Neural progenitor cell (in vitro differentiated cells): ENCODE measurements around the gene POLR3F. TPM values are rescaled to one million over a fixed set of nuclear protein-coding genes. Genes with fewer than 3 reads are reported as not detected.

Experiments
- DNase-seq: peaks from one replicate; pipeline ENCODE4 v3.0.0-alpha.2; 2016; ENCODE audit warnings: low spot score
- H2AFZ ChIP-seq: fragments of 200-600 bp; sonication (generic); replicated peaks from 2 replicates; pipeline ENCODE4 v1.6.1; 2016; ENCODE audit warnings: antibody characterized with exemption
- H3F3A ChIP-seq: fragments of 200-600 bp; sonication (generic); 2 replicates; pipeline ENCODE4 v1.6.1; 2016; ENCODE audit warnings: antibody characterized with exemption, low read depth
- H3K27ac ChIP-seq: fragments of 200-600 bp; sonication (generic); 2 replicates; pipeline ENCODE4 v1.5.1; 2016; ENCODE audit warnings: mild to moderate bottlenecking
- H3K27me3 ChIP-seq: fragments of 200-600 bp; sonication (generic); 2 replicates; pipeline ENCODE4 v1.6.1; 2016; ENCODE audit warnings: mild to moderate bottlenecking, moderate library complexity
- H3K36me3 ChIP-seq: fragments of 200-600 bp; sonication (generic); 2 replicates; pipeline ENCODE4 v1.5.1; 2016
- H3K4me1 ChIP-seq: fragments of 200-600 bp; sonication (generic); 2 replicates; pipeline ENCODE4 v1.6.1; 2016; ENCODE audit warnings: mixed run types
- H3K4me2 ChIP-seq: fragments of 200-600 bp; sonication (generic); 2 replicates; pipeline ENCODE4 v1.6.1; 2016
- H3K4me3 ChIP-seq: fragments of 200-600 bp; sonication (generic); 2 replicates; pipeline ENCODE4 v1.5.1; 2016
- H3K79me2 ChIP-seq: fragments of 200-600 bp; sonication (generic); 2 replicates; pipeline ENCODE4 v1.6.1; 2016; ENCODE audit warnings: low read depth
- H3K9ac ChIP-seq: fragments of 200-600 bp; sonication (generic); 2 replicates; pipeline ENCODE4 v1.6.1; 2016
- H3K9me3 ChIP-seq: fragments of 200-600 bp; sonication (generic); 2 replicates; pipeline ENCODE4 v1.5.1; 2016; ENCODE audit warnings: low read depth
- H4K20me1 ChIP-seq: fragments of 200-600 bp; sonication (generic); 2 replicates; pipeline ENCODE4 v1.6.1; 2016; ENCODE audit warnings: low read depth
- H3K27ac Mint-ChIP-seq: 3 replicates; pipeline ENCODE4 v1.8.0; 2021; ENCODE audit warnings: mixed read lengths
- H3K27me3 Mint-ChIP-seq: 2 replicates; pipeline ENCODE4 v1.8.0; 2022; ENCODE audit warnings: low read depth, mild to moderate bottlenecking, inconsistent platforms, moderate library complexity, mixed read lengths; ENCODE audit not compliant: insufficient read depth
- H3K36me3 Mint-ChIP-seq: 3 replicates; pipeline ENCODE4 v1.8.0; 2021; ENCODE audit warnings: mixed read lengths
- H3K4me1 Mint-ChIP-seq: 3 replicates; pipeline ENCODE4 v1.8.0; 2021; ENCODE audit warnings: mixed read lengths
- H3K4me3 Mint-ChIP-seq: 3 replicates; pipeline ENCODE4 v1.8.0; 2021; ENCODE audit warnings: mild to moderate bottlenecking, moderate library complexity, mixed read lengths
- H3K9me3 Mint-ChIP-seq: 3 replicates; pipeline ENCODE4 v1.8.0; 2020; ENCODE audit warnings: mixed read lengths
- EZH2 ChIP-seq: fragments of 200-600 bp; sonication (generic); IDR thresholded peaks from 2 replicates; pipeline ENCODE4 v1.6.1; 2017; ENCODE audit warnings: antibody characterized with exemption, mild to moderate bottlenecking, moderate library complexity
- EZH2phosphoT487 ChIP-seq: fragments of 200-600 bp; sonication (generic); IDR thresholded peaks from 2 replicates; pipeline ENCODE4 v1.6.1; 2017; ENCODE audit warnings: antibody characterized with exemption
- total RNA-seq: library from RNA; depleted of rRNA; stranded (reverse); fragments of >200 nt; gene quantifications from 2 replicates; pipeline ENCODE4 v1.2.3, GENCODE V29; 2015; ENCODE audit warnings: low replicate concordance
- TF ChIP-seq, protein P1 (sequence below): fragments of 200-600 bp; sonication (generic); IDR thresholded peaks from 2 replicates; pipeline ENCODE4 v1.5.1; 2017; ENCODE audit warnings: antibody characterized with exemption, mild to moderate bottlenecking

Gene POLR3F
- total RNA-seq, 1 donor from 2014 or later, result 28.5 TPM

DNA sequence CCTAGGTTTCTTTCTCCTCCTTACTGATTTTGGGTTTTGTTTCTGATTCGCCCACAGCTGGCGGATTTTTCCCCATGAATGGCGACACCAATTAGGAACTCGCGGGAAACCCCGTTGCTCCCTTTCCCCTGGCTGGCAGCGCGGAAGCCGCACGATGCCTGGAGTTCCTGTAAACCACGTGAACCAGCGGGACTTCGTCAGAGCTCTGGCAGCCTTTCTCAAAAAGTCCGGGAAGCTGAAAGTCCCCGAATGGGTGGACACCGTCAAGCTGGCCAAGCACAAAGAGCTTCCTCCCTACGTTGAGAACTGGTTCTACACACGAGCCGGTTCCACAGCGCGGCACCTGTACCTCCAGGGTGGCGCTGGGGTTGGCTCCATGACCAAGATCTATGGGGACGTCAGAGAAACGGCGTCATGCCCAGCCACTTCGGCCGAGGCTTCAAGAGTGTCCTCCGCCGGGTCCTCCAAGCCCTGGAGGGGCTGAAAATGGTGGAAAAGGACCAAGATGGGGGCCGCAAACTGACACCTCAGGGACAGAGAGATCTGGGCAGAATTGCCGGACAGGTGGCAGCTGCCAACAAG, 37.4 kb downstream of the POLR3F start:
- Mint-ChIP-seq H3K4me3 (no peak overlapping the region), H3K36me3 (no peaks in the 10 kb centered on the region), H3K27me3 (peaks cover 6% of the 10 kb centered on the region), H3K4me1 (peaks cover 16% of the 10 kb centered on the region), H3K27ac (no peak overlapping the region), H3K9me3 (peaks cover 2% of the 10 kb centered on the region)
- Histone ChIP-seq H3F3A (peaks cover 11% of the 10 kb centered on the region), H3K27ac (no peak overlapping the region), H3K4me3 (no peak overlapping the region), H3K79me2 (peaks cover 18% of the 10 kb centered on the region), H3K4me1 (peaks cover 4% of the 10 kb centered on the region), H3K9me3 (no peaks in the 10 kb centered on the region), H3K36me3 (no peaks in the 10 kb centered on the region), H4K20me1 (no peaks in the 10 kb centered on the region), H3K27me3 (no peaks in the 10 kb centered on the region), H3K9ac (no peak overlapping the region), H3K4me2 (no peak overlapping the region), H2AFZ (no peak overlapping the region)
- TF ChIP-seq, protein P1, sequence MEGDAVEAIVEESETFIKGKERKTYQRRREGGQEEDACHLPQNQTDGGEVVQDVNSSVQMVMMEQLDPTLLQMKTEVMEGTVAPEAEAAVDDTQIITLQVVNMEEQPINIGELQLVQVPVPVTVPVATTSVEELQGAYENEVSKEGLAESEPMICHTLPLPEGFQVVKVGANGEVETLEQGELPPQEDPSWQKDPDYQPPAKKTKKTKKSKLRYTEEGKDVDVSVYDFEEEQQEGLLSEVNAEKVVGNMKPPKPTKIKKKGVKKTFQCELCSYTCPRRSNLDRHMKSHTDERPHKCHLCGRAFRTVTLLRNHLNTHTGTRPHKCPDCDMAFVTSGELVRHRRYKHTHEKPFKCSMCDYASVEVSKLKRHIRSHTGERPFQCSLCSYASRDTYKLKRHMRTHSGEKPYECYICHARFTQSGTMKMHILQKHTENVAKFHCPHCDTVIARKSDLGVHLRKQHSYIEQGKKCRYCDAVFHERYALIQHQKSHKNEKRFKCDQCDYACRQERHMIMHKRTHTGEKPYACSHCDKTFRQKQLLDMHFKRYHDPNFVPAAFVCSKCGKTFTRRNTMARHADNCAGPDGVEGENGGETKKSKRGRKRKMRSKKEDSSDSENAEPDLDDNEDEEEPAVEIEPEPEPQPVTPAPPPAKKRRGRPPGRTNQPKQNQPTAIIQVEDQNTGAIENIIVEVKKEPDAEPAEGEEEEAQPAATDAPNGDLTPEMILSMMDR, result no peak
- TF ChIP-seq EZH2phosphoT487, result no peak
- TF ChIP-seq EZH2, result no peak
- DNase-seq, result no peak

DNA sequence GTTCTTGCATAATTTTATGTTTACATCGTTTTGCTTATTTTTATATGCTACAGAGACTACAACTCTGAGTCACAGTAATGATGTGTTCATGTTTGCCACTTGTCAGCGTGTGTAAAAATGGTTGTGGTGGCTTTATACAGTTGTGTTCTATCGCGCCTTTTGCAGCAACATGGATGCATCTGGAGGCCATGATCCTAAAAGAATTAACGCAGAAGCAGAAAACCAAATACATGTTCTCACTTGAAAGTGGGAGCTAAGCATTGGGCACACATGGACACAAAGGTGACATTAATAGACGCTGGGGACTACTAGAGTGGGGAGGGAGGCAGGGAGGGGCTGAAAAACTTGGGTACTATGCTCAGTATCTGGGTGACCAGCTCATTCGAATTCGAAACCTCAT, 39.6 kb downstream of the POLR3F start:
- Mint-ChIP-seq H3K27ac (peak overlapping the region; percentile 30), H3K4me1 (peaks cover 16% of the 10 kb centered on the region), H3K9me3 (no peaks in the 10 kb centered on the region), H3K4me3 (peak overlapping the region; percentile 100), H3K36me3 (no peaks in the 10 kb centered on the region), H3K27me3 (peaks cover 7% of the 10 kb centered on the region)
- no peaks in the 10 kb centered on the region for H4K20me1 ChIP-seq
- peaks cover 8% of the 10 kb centered on the region for H3K36me3 ChIP-seq
- peak overlapping the region; percentile 96 for H3K27ac ChIP-seq
- no peaks in the 10 kb centered on the region for H3K9me3 ChIP-seq
- H3K27me3 ChIP-seq, result no peaks in the 10 kb centered on the region
- peaks cover 20% of the 10 kb centered on the region for H3K79me2 ChIP-seq
- H3K4me3 ChIP-seq, result peak overlapping the region; percentile 80
- H3F3A ChIP-seq, result peaks cover 11% of the 10 kb centered on the region
- H2AFZ ChIP-seq, result peak overlapping the region; percentile 72
- TF ChIP-seq, protein P1, result no peak
- TF ChIP-seq EZH2 (no peak), EZH2phosphoT487 (no peak)
- no peak for DNase-seq
- peak overlapping the region; percentile 28 for H3K9ac ChIP-seq
- H3K4me1 ChIP-seq, result peaks cover 4% of the 10 kb centered on the region
- peak overlapping the region; percentile 86 for H3K4me2 ChIP-seq

DNA sequence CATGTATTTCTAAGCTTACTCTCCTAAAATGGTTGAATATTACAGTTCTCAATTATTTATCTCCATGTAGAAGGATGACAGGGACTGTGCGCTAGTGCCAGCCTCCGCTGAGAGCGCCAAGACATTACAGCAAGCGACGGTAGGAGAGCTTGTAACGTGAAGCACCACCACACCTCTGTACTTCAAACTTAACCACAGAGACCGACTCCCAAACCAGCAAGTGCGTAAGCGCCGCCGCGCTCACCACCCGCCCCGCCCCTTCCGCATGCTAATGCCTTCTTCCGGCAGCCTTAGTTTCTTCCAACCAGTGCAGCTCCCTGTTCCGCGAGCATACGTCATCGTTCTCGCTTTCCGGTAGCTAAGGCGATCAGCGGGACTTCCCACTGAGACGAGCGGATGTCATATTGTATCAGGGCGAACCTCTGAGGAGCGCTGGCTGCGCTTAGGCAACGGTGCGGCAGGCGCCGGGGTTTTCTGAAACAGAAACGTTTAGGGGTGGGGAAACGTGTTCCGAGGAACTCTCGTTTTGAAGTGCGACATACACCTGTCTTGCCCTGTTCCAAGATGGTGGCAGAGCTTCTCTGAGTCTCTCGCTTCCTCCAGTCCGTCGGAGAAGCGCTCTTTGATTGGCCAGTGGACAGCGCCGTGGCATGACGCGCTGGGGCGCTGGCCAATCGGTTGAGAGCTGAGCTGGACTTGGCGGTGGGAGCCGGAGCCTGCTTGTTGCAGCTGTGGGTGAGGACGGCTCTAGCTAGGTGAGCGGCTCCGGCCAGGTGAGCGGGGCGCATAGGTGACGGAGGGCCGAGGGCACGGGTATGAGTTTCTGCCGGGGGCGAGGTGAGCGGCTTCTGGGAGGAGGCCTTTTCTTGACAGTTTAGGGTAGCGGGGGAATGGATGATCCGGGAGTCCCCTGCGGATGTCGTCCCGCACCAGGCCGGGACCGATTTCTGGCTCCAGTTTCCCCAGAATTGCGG, 40.3 kb downstream of the POLR3F start, which contains the start of gene SEC23B:
Gene SEC23B, plus strand, starts transcription at position 723 of the 974 bp plus-strand sequence. CDS start 2,896 bp downstream, outside the sequence.
- peaks cover 20% of the 10 kb centered on the region for H3K79me2 ChIP-seq
- Mint-ChIP-seq H3K27ac (peak within 1 kb of the TSS; percentile 99), H3K36me3 (no peaks in the 10 kb centered on the region), H3K27me3 (peaks cover 7% of the 10 kb centered on the region), H3K4me3 (peak within 1 kb of the TSS; percentile 100), H3K4me1 (peaks cover 16% of the 10 kb centered on the region), H3K9me3 (no peaks in the 10 kb centered on the region)
- TF ChIP-seq EZH2phosphoT487 (no peak), EZH2 (peak; percentile 44)
- TF ChIP-seq, protein P1, result no peak
- H3K4me2 ChIP-seq, result peak within 1 kb of the TSS; percentile 86
- H3K4me3 ChIP-seq, result peak within 1 kb of the TSS; percentile 80
- H4K20me1 ChIP-seq, result no peaks in the 10 kb centered on the region
- H3F3A ChIP-seq, result peaks cover 11% of the 10 kb centered on the region
- peak within 1 kb of the TSS; percentile 96 for H3K27ac ChIP-seq
- peaks cover 15% of the 10 kb centered on the region for H3K36me3 ChIP-seq
- DNase-seq, result peak; percentile 98
- peak within 1 kb of the TSS; percentile 72 for H2AFZ ChIP-seq
- peaks cover 4% of the 10 kb centered on the region for H3K4me1 ChIP-seq
- H3K9ac ChIP-seq, result peak within 1 kb of the TSS; percentile 77
- H3K9me3 ChIP-seq, result no peaks in the 10 kb centered on the region
- H3K27me3 ChIP-seq, result no peaks in the 10 kb centered on the region
